HG02798 (cell line): ENCODE results near the gene C1QTNF5.
"Not testable (repeated sequence)": the region's sequence is repeated elsewhere in the genome, so short reads cannot be mapped to it uniquely, and the experiment has no call there.

Experiments
- ATAC-seq: cut with Tn5 transposase; IDR thresholded peaks from one replicate; pipeline ENCODE4 v1.9.1; 2021; ENCODE audit warnings: mild to moderate bottlenecking; ENCODE audit not compliant: unreplicated experiment, poor library complexity

C1QTNF5 gene

GRCh38 chr11:119340335-119341221 is at the start of gene C1QTNF5:
TSS of gene C1QTNF5 (minus strand) at chr11:119340883. CDS start at chr11:119340397, 486 bp downstream.
- no peak for ATAC-seq

- ATAC-seq: no peak
Measured at GRCh38 chr11:119389611-119390254, 49.0 kb upstream of the C1QTNF5 start.

GRCh38 chr11:119388103-119388502 is 47.4 kb upstream of the C1QTNF5 start:
- ATAC-seq: no peak

- no peak for ATAC-seq
Measured at GRCh38 chr11:119384332-119384731, 43.6 kb upstream of the C1QTNF5 start.

- not testable (repeated sequence) for ATAC-seq
Measured at GRCh38 chr11:119382513-119382912, 41.8 kb upstream of the C1QTNF5 start.

- no peak for ATAC-seq
Measured at GRCh38 chr11:119382101-119382500, 41.4 kb upstream of the C1QTNF5 start.

- peak; percentile 98 for ATAC-seq
Measured at GRCh38 chr11:119381181-119381988, 40.7 kb upstream of the C1QTNF5 start, which contains the start of gene USP2. TSS of gene USP2 (minus strand) at chr11:119381690. CDS start at chr11:119373480, 8,210 bp downstream.

- ATAC-seq: no peak
Measured at GRCh38 chr11:119380827-119381180, 40.1 kb upstream of the C1QTNF5 start.

GRCh38 chr11:119380160-119380826 is 39.6 kb upstream of the C1QTNF5 start:
- no peak for ATAC-seq

GRCh38 chr11:119378851-119379465 is 38.3 kb upstream of the C1QTNF5 start:
- ATAC-seq: no peak

GRCh38 chr11:119377961-119378667 is 37.4 kb upstream of the C1QTNF5 start:
- no peak for ATAC-seq

- ATAC-seq: no peak
Measured at GRCh38 chr11:119377112-119377901, 36.6 kb upstream of the C1QTNF5 start.

- ATAC-seq: no peak
Measured at GRCh38 chr11:119376197-119376847, 35.6 kb upstream of the C1QTNF5 start.

- ATAC-seq: no peak
Measured at GRCh38 chr11:119375337-119376196, 34.9 kb upstream of the C1QTNF5 start.

- ATAC-seq: no peak
Measured at GRCh38 chr11:119374632-119375336, 34.1 kb upstream of the C1QTNF5 start.

GRCh38 chr11:119373921-119374631 is 33.4 kb upstream of the C1QTNF5 start:
- no peak for ATAC-seq
